Stimulated activated CD8-positive, alpha-beta memory T cell treated with anti-CD3 and anti-CD28 coated beads, Interleukin-7, amount 100 ng/mL, for 1 hour (primary cell): ENCODE measurements around the gene ZNF318.
"Not testable (repeated sequence)": the region's sequence is repeated elsewhere in the genome, so short reads cannot be mapped to it uniquely, and the experiment has no call there.

Experiments
- DNase-seq, 2 donors: peaks; one replicate each; pipeline ENCODE4 v3.0.0-alpha.2; 2020; ENCODE audit warnings: low read depth in 2 of 2

The ZNF318 gene, protein sequence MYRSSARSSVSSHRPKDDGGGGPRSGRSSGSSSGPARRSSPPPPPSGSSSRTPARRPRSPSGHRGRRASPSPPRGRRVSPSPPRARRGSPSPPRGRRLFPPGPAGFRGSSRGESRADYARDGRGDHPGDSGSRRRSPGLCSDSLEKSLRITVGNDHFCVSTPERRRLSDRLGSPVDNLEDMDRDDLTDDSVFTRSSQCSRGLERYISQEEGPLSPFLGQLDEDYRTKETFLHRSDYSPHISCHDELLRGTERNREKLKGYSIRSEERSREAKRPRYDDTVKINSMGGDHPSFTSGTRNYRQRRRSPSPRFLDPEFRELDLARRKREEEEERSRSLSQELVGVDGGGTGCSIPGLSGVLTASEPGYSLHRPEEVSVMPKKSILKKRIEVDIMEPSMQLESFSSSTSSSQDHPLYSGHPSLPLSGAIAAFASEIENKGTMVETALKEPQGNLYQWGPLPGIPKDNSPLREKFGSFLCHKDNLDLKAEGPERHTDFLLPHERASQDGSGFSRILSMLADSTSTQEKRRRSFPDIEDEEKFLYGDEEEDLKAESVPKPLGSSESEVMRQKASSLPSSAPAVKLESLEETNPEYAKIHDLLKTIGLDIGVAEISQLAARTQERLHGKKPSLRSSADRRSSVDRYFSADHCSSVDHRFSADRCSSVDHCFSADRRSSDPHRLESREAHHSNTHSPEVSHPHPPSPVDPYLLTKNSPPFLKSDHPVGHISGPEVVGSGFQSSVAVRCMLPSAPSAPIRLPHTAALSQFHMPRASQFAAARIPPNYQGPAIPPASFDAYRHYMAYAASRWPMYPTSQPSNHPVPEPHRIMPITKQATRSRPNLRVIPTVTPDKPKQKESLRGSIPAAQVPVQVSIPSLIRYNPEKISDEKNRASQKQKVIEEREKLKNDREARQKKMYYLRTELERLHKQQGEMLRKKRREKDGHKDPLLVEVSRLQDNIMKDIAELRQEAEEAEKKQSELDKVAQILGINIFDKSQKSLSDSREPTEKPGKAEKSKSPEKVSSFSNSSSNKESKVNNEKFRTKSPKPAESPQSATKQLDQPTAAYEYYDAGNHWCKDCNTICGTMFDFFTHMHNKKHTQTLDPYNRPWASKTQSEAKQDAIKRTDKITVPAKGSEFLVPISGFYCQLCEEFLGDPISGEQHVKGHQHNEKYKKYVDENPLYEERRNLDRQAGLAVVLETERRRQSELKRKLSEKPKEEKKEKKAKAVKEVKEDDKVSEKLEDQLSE (N-terminal part only)

DNA sequence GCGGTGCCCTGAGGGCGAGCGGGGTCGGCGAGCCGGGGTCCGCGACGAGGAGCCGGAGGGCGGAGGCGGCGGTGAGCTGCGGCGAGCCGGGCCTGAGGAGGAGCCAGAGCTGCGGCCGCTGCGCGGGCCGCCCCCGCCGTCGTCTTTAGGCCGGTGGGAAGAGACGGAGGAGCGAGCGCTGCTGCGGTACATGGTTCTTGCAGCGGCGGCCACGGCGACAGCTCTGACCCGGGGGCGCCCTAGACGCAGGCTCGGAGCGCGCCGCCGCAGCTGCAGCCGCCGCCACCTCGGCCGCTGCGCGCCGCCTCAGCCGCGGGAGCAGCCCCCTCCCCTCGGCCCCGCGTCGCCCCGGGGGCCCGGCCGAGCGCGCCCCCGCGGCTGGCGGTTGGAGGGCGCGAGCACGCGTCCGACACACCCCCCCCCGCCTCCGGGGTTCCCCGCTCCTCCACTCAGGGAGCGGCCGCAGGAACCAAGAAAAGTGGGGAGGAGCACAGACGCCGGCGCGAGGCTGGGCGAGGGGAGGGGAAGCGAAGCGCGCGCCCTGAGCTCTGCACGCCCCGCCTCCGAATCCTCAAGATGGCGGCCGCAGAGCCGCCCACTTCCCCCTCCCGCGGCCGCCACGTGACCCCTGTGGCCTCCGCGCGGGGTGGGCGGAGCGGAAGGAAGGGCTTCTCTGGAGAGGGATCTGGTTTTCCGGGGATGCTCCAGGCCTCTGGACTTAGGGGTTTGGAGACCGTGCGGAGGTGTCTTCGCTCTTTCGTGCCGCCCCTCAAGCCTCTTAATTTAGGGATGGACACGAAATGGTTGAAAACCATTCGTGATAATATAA is at the start of gene ZNF318:
Gene ZNF318, minus strand, starts transcription at position 474 of the 829 bp plus-strand sequence. Its CDS starts 282 bp downstream, at position 192.
- peak; percentile 86 for DNase-seq

DNA sequence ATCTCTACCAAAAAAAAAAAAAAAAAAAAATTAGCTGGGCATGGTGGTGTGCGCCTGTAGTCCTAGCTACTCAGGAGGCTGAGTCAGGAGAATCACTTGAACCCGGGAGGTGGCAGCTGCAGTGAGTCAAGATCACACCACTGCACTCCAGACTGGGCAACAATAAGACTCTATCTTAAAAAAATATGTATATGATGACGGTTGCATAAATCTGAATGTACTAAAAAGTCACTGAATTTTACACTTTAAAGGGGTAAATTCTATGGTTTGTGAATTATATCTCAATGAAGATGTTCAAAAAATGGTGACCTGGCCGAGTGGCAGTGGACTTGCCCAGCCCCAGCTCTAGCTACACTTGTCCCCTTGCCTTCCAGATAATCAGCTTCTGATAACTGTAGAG is 47.5 kb upstream of the ZNF318 start:
- no peak for DNase-seq

DNA sequence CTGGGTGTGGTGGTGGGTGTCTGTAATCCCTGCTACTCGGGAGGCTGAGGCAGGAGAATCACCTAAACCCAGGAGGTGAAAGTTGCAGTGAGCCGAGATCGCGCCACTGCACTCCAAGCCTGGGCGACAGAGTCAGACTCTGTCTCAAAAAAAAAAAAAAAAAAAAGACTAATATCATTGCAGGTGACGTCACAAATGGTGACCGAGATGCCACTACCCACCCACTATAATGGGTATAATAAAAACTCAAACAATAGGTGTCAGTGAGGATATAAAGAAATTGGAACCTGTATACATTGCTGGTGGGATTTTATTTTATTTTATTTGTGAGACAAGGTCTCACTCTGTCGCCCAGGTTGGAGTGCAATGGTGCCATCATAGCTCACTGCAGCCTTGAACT is 45.8 kb upstream of the ZNF318 start:
- DNase-seq, result not testable (repeated sequence)

DNA sequence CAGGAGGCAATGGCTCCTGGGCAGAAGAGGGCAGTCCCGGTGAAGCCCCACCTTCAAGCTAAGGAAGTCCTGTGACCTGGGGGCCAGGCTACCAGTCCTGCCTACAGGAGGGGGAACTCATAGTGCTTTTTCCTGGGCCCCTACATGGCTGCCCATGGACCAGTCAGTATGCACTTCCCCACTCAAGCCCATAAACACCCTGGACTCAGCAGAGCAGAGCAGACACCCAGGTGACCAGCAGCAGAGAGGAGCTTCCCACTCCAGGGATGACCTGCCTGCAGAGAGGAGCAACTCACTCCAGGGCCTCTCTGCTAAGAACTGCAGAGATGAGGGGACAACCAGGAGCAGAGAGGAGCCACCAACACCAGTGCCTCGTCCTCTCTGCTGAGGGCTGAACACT is 43.6 kb upstream of the ZNF318 start:
- no peak for DNase-seq

DNA sequence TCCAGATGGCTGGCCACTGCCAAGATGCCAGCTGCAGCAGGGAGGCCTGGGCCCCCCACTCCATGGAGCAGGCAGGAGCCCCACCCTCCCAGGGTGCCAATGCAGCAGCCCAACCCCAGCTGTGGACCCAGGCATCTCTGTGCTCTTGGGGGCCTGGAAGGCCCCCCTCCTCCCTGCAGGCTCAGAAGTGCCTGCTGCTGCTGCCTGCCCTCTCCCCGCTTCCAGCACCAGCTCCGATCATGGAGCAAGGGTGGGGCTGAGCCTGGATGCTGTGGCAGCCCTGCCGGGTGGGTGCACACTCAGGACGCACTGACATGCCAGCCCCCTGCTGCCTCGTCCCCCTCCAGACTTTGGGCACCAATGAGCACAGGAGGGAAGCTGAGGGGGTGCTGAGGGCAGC is 43.1 kb upstream of the ZNF318 start:
- no peak for DNase-seq

DNA sequence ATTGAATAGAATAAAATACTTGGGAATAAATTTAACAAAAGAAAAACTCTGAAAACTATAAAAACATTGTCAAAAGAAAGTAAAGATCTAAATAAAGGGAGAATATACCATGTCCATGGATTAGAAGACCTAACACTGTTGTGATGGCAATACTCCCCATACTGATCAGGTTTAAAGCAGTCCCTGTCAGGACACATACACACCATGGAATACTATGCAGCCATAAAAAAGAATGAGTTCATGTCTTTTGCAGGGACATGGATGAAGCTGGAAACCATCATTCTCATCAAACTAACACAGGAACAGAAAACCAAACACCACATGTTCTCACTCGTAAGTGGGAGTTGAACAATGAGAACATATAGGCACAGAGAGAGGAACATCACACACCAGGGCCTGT is 41.3 kb upstream of the ZNF318 start:
- not testable (repeated sequence) for DNase-seq

DNA sequence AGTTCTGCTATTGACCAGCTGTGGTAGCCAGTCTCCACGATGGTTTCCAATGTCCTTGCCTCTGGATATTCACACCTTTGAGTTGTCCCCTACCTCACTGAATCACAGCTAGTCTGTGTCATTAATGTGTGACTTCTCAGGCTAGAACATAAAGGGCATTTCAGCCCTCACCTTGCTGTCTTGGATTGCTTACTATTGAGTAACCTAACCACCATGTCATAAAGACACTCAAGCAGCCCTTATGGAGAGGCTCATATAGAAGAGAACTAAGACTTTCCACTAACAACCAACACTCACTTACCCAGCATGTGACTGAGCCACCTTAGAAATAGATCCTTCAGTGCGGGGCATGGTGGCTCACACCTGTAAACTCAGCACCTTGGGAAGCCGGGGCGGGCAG is 38.8 kb upstream of the ZNF318 start:
- no peak for DNase-seq

DNA sequence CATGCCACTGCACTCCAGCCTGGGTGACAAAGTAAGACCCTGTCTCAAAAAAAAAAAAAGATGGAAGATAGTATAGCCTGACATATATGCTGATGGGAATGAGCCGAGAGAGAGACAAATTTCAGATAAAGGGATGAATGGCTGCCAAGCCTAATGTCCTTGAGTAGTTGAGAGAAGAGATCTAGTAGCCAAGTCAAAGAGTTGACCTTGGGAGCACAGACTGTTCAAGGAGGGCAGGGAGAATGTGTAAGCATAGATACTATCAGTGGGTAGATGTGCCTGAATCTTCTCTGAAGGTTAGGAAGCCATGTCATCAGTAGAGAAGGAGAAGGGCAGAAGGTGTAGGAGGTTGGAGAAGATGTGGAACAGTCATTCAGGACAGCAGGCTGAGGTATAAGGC is 37.8 kb upstream of the ZNF318 start:
- DNase-seq, result no peak

DNA sequence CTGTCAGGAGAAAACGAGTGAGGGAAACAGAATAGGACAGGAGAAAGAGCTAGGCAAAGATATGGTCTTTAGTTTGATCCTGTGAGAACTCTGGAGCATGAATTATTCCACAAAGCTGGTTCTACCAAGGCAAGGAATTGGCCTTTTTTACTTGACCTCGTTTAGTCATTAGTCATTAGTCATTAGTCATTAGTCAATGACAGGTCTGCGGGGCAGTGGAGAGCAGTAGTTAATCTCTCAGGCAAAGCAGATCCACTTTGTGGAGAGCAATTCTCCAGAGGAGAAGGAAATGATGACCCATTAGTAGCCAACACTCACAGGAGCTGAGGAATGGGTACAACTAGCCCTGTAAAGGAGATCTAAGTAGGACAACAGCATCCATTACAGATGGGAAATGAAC is 35.9 kb upstream of the ZNF318 start:
- DNase-seq, result no peak

DNA sequence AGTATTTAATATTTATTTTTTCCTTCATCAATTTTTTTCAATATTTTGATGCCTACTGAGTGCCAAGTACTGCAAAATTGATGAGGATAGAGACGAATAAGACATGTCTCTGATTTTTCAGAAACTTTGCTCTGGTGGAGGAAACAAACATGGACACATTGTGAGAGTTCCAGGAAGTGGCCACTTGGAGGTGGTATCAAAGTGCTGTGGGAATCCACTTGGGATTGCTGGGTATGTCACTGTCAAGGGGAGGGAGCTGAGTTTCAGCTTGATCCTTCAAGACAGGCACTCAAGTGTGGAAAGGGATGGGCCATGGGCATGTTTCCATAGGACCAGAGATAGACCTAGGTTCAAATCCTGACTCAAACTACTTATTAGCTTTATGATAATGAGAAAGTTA is 33.4 kb upstream of the ZNF318 start:
- DNase-seq, result no peak

DNA sequence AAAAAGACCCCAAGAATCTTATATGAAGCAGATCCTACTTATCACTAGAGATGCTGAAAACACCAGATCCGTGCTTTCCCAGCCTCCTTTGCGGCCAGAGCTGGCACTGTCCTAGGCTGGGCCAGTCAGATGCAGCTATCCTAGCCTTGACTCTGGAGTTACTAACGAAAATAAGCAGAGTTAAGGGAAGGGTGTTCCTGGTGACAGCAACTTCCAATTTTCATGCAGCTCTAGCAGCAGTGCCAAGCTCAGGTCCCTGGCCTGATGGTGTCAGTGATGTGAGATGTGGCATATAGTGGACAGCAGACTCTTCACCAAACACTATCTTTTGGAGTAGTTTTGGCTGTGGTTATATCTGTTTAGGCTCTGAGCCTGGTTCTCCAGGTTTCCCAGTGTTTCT is 32.3 kb upstream of the ZNF318 start:
- DNase-seq, result no peak

DNA sequence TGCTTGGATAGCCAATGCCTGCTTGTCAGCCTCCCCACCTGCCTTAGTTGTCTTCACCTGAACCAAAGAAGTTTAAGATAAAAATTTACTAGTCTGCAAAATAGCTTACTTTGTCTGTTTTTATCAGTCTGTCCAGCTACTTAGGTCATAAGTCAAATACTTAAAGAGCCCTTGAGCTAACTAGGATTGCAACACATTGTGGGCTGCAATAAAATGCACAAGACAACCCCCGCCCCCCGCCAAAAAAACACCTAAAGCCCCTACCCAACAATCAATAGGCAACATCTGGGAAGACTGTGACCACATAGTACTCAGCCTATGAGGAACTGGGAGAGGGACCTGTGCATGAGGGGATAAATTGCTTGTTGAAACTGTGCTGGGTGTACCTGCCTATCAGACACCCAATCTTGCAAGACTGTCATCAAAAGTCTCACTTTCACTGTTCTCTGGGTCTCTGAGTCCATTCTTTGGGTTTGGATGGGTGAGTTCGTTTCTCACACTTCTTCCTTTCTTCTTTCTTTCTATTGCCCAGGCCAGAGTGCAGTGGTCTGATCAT is 30.6 kb upstream of the ZNF318 start:
- DNase-seq, result no peak

DNA sequence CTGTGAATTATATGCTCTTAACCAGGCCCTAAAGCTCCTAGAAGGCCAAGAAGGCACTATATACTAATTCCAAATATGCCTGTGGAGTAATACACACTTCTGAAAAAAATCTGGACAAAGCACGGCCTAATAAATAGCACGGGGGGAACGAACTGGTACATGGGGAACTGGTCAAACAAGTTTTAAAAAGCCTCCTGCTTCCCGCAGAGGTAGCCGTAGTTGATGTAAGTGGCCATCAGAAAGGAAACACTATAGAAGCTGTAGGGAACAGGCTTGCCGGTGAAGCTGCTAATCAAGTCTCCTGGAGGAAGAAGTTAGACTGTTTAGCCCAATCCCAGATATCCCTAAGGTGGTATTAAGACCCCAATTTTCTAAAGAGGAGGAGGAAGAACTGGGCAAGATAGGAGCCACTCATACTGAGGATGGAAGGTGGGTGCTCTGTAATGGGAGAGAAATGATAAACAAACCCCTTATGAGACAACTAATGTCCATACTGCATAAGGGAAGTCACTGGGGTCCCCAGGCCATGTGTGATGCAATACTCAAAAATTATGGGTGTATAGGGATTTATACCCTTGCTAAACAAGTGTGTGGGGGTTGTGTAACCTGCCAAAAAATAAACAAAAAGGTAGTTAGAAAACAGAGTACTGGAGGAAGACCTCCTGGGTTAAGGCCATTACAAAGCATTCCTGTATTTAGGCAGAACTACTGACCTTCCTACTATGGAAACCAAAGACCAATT is 27.1 kb upstream of the ZNF318 start:
- no peak for DNase-seq

DNA sequence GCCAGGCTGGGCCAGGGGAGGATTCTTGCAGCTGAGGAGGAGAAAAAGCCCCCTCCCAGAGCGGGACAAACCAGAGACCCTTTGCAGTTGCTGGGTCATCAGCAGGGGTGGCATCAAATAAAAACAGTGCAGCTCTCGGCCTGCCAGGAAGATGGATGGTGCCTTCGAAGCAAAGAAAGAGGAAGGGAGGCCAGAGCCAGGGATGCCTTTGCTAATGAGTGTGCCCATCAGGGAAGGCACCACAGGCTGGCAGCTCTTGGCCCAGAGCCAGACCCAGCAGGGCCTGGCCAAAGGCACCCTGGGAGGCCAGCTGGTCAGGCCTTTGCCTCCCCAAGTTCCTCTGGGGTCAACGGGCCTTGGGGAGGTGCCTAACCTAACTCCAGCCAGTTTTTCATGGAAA is 26.3 kb upstream of the ZNF318 start:
- no peak for DNase-seq

DNA sequence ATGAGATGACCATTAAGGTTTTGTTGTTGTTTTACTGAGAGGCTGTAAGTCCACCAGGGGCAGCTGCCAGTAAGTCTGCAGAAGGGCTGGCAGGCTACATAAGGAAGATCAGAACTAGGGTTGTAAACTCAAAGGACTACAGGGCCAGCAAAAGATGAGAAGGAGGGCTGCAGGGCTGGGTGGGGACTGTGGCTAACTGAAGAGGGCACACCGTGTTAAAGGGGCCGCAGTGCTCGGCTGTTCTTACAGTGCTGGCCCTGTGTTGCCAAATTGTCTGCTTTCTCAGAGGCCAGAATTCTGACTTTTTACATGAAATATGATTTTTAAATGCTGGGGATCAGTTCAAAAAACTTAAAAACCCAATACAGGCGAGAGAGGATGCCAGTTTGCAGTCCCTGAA is 25.5 kb upstream of the ZNF318 start:
- DNase-seq, result no peak

DNA sequence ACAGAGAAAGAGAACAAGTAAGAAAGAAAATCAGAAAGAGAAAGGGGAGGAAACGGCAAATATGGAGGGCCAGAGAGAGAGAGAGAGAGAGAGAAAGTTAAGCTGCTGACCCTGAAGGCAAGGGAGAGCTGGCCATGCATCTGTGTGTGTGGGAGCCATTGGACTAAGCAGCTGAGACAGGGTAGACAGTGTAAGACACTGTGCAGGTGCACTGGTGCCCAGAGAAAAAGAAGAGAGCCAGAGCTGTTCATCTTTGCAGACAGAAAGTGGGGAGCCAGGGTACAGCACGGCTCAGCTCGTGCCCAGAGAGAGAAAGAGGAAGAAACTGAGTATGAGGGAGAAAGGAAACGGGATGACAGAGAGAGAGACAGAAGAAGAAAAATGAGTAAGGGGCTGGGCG is 24.2 kb upstream of the ZNF318 start:
- no peak for DNase-seq

DNA sequence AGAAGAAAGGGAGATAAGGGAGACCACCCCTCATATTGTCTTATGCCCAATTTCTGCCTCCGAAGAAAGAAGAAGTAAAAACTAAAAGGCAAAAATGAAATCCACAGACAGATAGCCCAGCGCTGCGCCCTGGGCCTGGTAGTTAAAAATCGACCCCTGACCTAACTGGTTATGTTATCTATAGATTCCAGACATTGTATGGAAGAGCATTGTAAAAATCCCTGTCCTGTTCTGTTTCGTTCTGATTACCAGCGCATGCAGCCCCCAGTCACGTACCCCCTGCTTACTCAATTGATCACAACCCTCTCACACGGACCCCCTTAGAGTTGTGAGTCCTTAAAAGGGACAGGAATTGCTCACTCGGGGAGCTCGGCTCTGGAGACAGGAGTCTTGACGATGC is 23.7 kb upstream of the ZNF318 start:
- not testable (repeated sequence) for DNase-seq

DNA sequence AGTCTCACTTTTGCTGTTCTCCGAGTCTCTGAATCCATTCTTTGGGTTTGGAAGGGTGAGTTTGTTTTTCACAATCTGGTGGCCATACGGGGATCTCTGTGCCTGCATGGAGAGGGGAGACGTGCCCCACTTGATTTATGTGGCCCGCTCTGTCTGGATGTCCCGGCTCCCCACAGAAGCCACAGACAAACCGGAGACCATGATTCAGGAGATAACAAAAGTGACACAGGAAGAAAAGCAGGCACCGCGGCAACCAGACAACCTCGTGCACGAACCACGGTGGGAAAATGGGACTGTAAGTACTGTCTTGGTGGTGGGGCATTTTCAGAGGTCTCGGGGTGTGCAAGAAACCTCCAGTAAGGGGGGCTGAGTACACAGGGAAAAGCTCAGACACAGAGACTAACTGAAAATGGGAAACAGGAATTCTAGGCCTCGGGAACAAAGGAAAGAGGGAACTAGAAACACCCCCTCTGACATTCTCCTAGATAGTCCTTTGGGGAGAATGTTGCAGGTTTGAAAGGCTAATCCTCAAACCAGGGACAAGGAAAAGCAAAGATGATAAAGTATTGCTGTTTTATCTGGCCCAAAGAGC is 22.1 kb upstream of the ZNF318 start:
- DNase-seq, result peak in 1 of 2 donors; percentile 27

DNA sequence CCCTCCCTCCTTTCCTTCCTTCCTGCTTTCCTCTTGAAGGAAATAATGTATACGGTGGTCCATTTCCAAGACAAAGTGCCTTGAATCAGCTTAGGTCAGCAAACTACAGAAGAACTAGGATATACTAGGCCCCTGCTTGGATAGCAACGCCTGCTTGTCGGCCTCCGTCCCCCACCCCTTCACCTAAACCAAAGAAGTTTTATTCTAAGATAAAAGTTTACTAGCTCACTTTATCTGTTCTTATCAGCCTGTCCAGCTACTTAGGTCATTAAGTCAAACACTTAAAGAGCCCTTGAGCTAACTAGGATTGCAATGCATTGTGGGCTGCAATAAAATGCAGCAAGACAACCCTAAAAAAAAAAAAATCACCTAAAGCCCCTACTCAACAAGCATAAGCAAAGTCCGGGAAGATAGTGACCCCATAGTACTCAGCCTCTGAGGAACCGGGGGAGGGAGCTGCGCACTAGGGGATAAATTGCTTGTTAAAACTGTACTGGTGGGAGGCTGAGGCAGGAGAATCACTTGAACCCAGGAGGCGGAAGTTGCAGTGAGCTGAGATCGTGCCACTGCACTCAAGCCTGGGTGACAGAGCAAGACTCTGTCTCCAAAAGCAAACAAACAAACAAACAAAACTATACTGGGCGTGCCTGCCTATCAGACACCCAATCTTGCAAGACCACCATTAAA is 21.4 kb upstream of the ZNF318 start:
- DNase-seq, result not testable (repeated sequence)
